Thyroid gland (tissue), 4 donors: ENCODE results near the gene NMT1. TPM values are rescaled to one million over a fixed set of nuclear protein-coding genes. Genes with fewer than 3 reads are reported as not detected.

Source experiments
- DNase-seq, 2 donors: peaks; one replicate each; pipeline ENCODE4 v3.0.0-alpha.2; 2019
- H3K27ac ChIP-seq, 3 donors: fragments of 200-600 bp; sonication (generic); 1 replicate in 2 of 3; 2 replicates in 1 of 3; pipeline ENCODE4 v1.5.1; 2016 to 2019; ENCODE audit warnings: mild to moderate bottlenecking in 1 of 3, moderate library complexity in 1 of 3
- H3K27me3 ChIP-seq: fragments of 200-600 bp; sonication (generic); one replicate; pipeline ENCODE4 v1.5.1; 2019
- H3K36me3 ChIP-seq, 2 donors: fragments of 200-600 bp; sonication (generic); one replicate each; pipeline ENCODE4 v1.5.1; 2016 to 2019
- H3K4me1 ChIP-seq, 2 donors: fragments of 200-600 bp; sonication (generic); one replicate each; pipeline ENCODE4 v1.5.1; 2017 to 2019
- H3K4me3 ChIP-seq, 3 donors: fragments of 200-600 bp; sonication (generic); replicated peaks in 1 of 3; 1 replicate in 2 of 3; 2 replicates in 1 of 3; pipeline ENCODE4 v1.5.1; 2016; ENCODE audit warnings: mild to moderate bottlenecking in 1 of 3
- H3K9me3 ChIP-seq: fragments of 200-600 bp; sonication (generic); one replicate; pipeline ENCODE4 v1.5.1; 2017
- CTCF ChIP-seq, 6 experiments: fragments of 200-600 bp in 3 of 6; fragments of 450-650 bp in 3 of 6; sonication (generic) in 3 of 6; IDR thresholded peaks; one replicate each; pipeline ENCODE4 v1.5.1; 2016 to 2019; ENCODE audit warnings: antibody characterized with exemption in 6 of 6, mild to moderate bottlenecking in 2 of 6, inconsistent platforms in 1 of 6, moderate library complexity in 1 of 6
- POLR2A ChIP-seq, 2 donors: fragments of 450-650 bp; IDR thresholded peaks; one replicate each; pipeline ENCODE4 v1.6.1; 2017; ENCODE audit warnings: antibody characterized with exemption in 2 of 2, mild to moderate bottlenecking in 2 of 2, moderate library complexity in 1 of 2
- WGBS, 2 donors: methylation state at CpG; one replicate each; pipeline ENCODE4 v1.1.5; 2017; 5-methylcytosine and 5-hydroxymethylcytosine counted together
- intact Hi-C: fragments of 100-400 bp; cut with DNase I; formaldehyde crosslinking; loops from one replicate; pipeline ENCODE4 v1.15.1; 2023
- total RNA-seq, 4 donors: library from RNA; depleted of rRNA; stranded (reverse); fragments of >200 nt; gene quantifications; one replicate each; pipeline ENCODE4 v1.2.3, GENCODE V29; 2016

Gene NMT1
- total RNA-seq, 4 donors from 2014 or later: 71.7 to 98.9 (median 85.2) TPM

GRCh38 chr17:45106096-45106495 is 45.0 kb downstream of the NMT1 start:
- no peak for DNase-seq
- intact Hi-C loops: no loop called here
- 84 to 91% methylated on average over 5 of the region's 5 CpGs for WGBS, 2 donors
- Histone ChIP-seq H3K27me3 (no peaks in the 10 kb centered on the region), H3K36me3 (peaks cover 56 to 61% of the 10 kb centered on the region in 2 donors), H3K4me1 (peaks cover 14 to 38% of the 10 kb centered on the region in 2 donors), H3K9me3 (no peaks in the 10 kb centered on the region), H3K27ac (no peak overlapping the region), H3K4me3 (no peak overlapping the region)
- TF ChIP-seq CTCF (IDR thresholded peaks at IDR 0.05): no peak
- no peak for TF ChIP-seq POLR2A (IDR thresholded peaks at IDR 0.05)

GRCh38 chr17:45106582-45106981 is 45.5 kb downstream of the NMT1 start:
- H3K4me1 ChIP-seq: peaks cover 18 to 41% of the 10 kb centered on the region in 2 donors

GRCh38 chr17:45107293-45108010 is 46.3 kb downstream of the NMT1 start:
- no peak overlapping the region for H3K4me3 ChIP-seq
- no peaks in the 10 kb centered on the region for H3K27me3 ChIP-seq
- H3K9me3 ChIP-seq: no peaks in the 10 kb centered on the region
- intact Hi-C loops: no loop called here
- TF ChIP-seq POLR2A (IDR thresholded peaks at IDR 0.05) (no peak), CTCF (IDR thresholded peaks at IDR 0.05) (no peak)
- 71 to 84% methylated on average over 7 to 12 of the region's 13 CpGs for WGBS, 2 donors
- no peak for DNase-seq
- no peak overlapping the region for H3K27ac ChIP-seq
- peaks cover 52 to 55% of the 10 kb centered on the region in 2 donors for H3K36me3 ChIP-seq
- peaks cover 26 to 41% of the 10 kb centered on the region in 2 donors for H3K4me1 ChIP-seq

More at GRCh38 chr17:45106582-45106981, 45.5 kb downstream of the NMT1 start:
- intact Hi-C loops: no loop called here
- 85 to 95% methylated on average over 2 to 5 of the region's 5 CpGs for WGBS, 2 donors
- H3K4me3 ChIP-seq: no peak overlapping the region
- H3K36me3 ChIP-seq: peaks cover 56 to 58% of the 10 kb centered on the region in 2 donors
- H3K9me3 ChIP-seq: no peaks in the 10 kb centered on the region
- no peak overlapping the region for H3K27ac ChIP-seq
- no peaks in the 10 kb centered on the region for H3K27me3 ChIP-seq
- DNase-seq: no peak
- TF ChIP-seq CTCF (IDR thresholded peaks at IDR 0.05) (no peak), POLR2A (IDR thresholded peaks at IDR 0.05) (no peak)

- intact Hi-C loops: no loop called here
- Histone ChIP-seq H3K27ac (no peak overlapping the region), H3K9me3 (no peaks in the 10 kb centered on the region), H3K4me3 (no peak overlapping the region), H3K27me3 (no peaks in the 10 kb centered on the region), H3K4me1 (peaks cover 26 to 35% of the 10 kb centered on the region in 2 donors), H3K36me3 (peaks cover 48 to 52% of the 10 kb centered on the region in 2 donors)
- WGBS, 2 donors: 85 to 86% methylated on average over 9 of the region's 9 CpGs
- TF ChIP-seq CTCF (IDR thresholded peaks at IDR 0.05) (no peak), POLR2A (IDR thresholded peaks at IDR 0.05) (no peak)
- no peak for DNase-seq
Observed at GRCh38 chr17:45108051-45108450, 46.9 kb downstream of the NMT1 start.
